Measurements from ENCODE around the gene FALEC. TPM values are rescaled to one million over a fixed set of nuclear protein-coding genes. Genes with fewer than 3 reads are reported as not detected.

Gene FALEC
- total RNA-seq, 1 donor from 2014 or later: 1.9 TPM

GRCh38 chr1:150561254-150561973 is 45.9 kb downstream of the FALEC start:
- Mint-ChIP-seq H3K9me3 (no peaks in the 10 kb centered on the region), H3K4me1 (peaks cover 51% of the 10 kb centered on the region), H3K27ac (peak overlapping the region; percentile 100), H3K36me3 (no peaks in the 10 kb centered on the region), H3K27me3 (ENCODE audit: low read depth) (no peaks in the 10 kb centered on the region), H3K4me3 (peak overlapping the region; percentile 80)
- DNase-seq (ENCODE audit: low spot score in 2 of 2, unreplicated experiment in 2 of 2): peak; percentile 79 to 92
- TF ChIP-seq CTCF (IDR thresholded peaks at IDR 0.05; ENCODE audit: unreplicated experiment): no peak

GRCh38 chr1:150561974-150562445 is 46.5 kb downstream of the FALEC start:
- Mint-ChIP-seq H3K4me3 (peak overlapping the region; percentile 80), H3K27ac (peak overlapping the region; percentile 100), H3K9me3 (no peaks in the 10 kb centered on the region), H3K27me3 (ENCODE audit: low read depth) (no peaks in the 10 kb centered on the region), H3K36me3 (no peaks in the 10 kb centered on the region), H3K4me1 (peaks cover 55% of the 10 kb centered on the region)
- peak; percentile 82 to 88 for DNase-seq (ENCODE audit: low spot score in 2 of 2, unreplicated experiment in 2 of 2)
- TF ChIP-seq CTCF (IDR thresholded peaks at IDR 0.05; ENCODE audit: unreplicated experiment): no peak

- DNase-seq (ENCODE audit: low spot score in 2 of 2, unreplicated experiment in 2 of 2): no peak
- no peaks in the 10 kb centered on the region for H3K27me3 Mint-ChIP-seq (ENCODE audit: low read depth)
- peak overlapping the region; percentile 80 for H3K4me3 Mint-ChIP-seq
- peaks cover 62% of the 10 kb centered on the region for H3K4me1 Mint-ChIP-seq
- no peaks in the 10 kb centered on the region for H3K36me3 Mint-ChIP-seq
- no peaks in the 10 kb centered on the region for H3K9me3 Mint-ChIP-seq
- TF ChIP-seq CTCF (IDR thresholded peaks at IDR 0.05; ENCODE audit: unreplicated experiment): no peak
- H3K27ac Mint-ChIP-seq: peak overlapping the region; percentile 100
These were observed 47.1 kb downstream of the FALEC start for GRCh38 chr1:150562446-150563339.

GRCh38 chr1:150563340-150564038 is 47.9 kb downstream of the FALEC start:
- Mint-ChIP-seq H3K36me3 (no peaks in the 10 kb centered on the region), H3K4me1 (peaks cover 70% of the 10 kb centered on the region), H3K27me3 (ENCODE audit: low read depth) (no peaks in the 10 kb centered on the region), H3K27ac (peak overlapping the region; percentile 100), H3K9me3 (no peaks in the 10 kb centered on the region), H3K4me3 (peak overlapping the region; percentile 27)
- DNase-seq (ENCODE audit: low spot score in 2 of 2, unreplicated experiment in 2 of 2): no peak
- TF ChIP-seq CTCF (IDR thresholded peaks at IDR 0.05; ENCODE audit: unreplicated experiment): no peak
